Testis (tissue), 2 donors: ENCODE results near the gene E2F1.

Experiments used
- POLR2A ChIP-seq: fragments of 450-650 bp; IDR thresholded peaks from one replicate; pipeline ENCODE4 v1.6.1; 2017; ENCODE audit warnings: antibody characterized with exemption, mild to moderate bottlenecking, moderate library complexity
- TF ChIP-seq, protein P1 (sequence below), 3 experiments: fragments of 450-650 bp in 2 of 3; fragments of 200-600 bp in 1 of 3; sonication (generic) in 1 of 3; IDR thresholded peaks; one replicate each; pipeline ENCODE4 v1.5.1; 2016 to 2019; ENCODE audit warnings: antibody characterized with exemption in 3 of 3, mild to moderate bottlenecking in 2 of 3, moderate library complexity in 1 of 3

DNA sequence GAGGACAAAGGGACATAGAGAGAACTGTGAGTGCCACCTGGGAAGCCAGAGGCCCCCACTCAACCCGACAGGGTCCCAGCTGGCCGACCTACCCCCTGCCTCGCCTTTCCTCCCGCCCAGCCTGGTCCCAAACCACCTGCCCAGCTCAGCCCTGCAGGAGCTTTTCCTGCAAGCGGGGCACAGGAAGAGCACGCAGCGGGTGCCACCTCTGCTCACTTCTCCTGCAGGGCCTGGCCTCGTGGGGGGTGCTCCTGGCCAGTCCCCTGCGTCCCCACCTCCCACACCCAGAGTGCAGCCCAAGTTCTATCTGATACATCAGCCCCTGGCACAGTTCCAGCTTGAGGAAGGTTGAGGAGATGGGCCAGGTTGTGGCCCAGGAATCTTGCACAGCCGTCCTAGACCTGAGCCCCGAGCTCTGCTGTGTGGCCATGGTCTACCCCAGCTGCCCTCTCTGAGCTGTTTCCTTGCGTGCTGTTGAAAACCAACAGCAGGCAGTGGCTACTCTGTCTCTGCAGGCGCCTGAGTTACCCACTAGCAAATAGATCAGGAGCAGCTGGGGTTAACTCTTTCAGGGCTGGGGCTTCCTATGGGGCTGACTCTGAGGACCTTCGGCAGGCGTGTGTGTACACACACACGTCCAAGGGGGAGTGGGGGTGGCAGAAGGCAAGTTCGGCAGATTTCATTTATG lies 13.6 kb downstream of the E2F1 start:
- no peak for TF ChIP-seq POLR2A
- TF ChIP-seq, protein P1, sequence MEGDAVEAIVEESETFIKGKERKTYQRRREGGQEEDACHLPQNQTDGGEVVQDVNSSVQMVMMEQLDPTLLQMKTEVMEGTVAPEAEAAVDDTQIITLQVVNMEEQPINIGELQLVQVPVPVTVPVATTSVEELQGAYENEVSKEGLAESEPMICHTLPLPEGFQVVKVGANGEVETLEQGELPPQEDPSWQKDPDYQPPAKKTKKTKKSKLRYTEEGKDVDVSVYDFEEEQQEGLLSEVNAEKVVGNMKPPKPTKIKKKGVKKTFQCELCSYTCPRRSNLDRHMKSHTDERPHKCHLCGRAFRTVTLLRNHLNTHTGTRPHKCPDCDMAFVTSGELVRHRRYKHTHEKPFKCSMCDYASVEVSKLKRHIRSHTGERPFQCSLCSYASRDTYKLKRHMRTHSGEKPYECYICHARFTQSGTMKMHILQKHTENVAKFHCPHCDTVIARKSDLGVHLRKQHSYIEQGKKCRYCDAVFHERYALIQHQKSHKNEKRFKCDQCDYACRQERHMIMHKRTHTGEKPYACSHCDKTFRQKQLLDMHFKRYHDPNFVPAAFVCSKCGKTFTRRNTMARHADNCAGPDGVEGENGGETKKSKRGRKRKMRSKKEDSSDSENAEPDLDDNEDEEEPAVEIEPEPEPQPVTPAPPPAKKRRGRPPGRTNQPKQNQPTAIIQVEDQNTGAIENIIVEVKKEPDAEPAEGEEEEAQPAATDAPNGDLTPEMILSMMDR (IDR thresholded peaks at IDR 0.05) = no peak
